Activated naive CD4-positive, alpha-beta T cell treated with anti-CD3 and anti-CD28 coated beads, Interleukin-2, amount 50 U/mL, for 72 hours (primary cell): Measurements from ENCODE around the gene MAGEF1. TPM values are rescaled to one million over a fixed set of nuclear protein-coding genes. Genes with fewer than 3 reads are reported as not detected.
A peak's percentile ranks its signal among the peaks of the same experiment; 100 is the strongest.
"Not testable (repeated sequence)": the region's sequence is repeated elsewhere in the genome, so short reads cannot be mapped to it uniquely, and the experiment has no call there.

ENCODE experiments used
- ATAC-seq, 2 donors: fragments of 150-1000 bp; cut with Tn5 transposase; 2 replicates each; pipeline ENCODE4 v1.10.0; 2021; ENCODE audit warnings: mild to moderate bottlenecking in 2 of 2, moderate library complexity in 2 of 2
- DNase-seq, 2 donors: peaks; one replicate each; pipeline ENCODE4 v3.0.0; 2021 to 2022; ENCODE audit warnings: low spot score in 2 of 2
- H3K27ac Mint-ChIP-seq, 2 donors: one replicate each; pipeline ENCODE4 v1.8.0; 2022; ENCODE audit warnings: mild to moderate bottlenecking in 2 of 2, mixed read lengths in 2 of 2
- H3K36me3 Mint-ChIP-seq, 2 donors: one replicate each; pipeline ENCODE4 v1.8.0; 2022; ENCODE audit warnings: mixed read lengths in 2 of 2
- H3K9me3 Mint-ChIP-seq, 2 donors: one replicate each; pipeline ENCODE4 v1.8.0; 2022; ENCODE audit warnings: mixed read lengths in 2 of 2
- total RNA-seq, 2 donors: library from RNA; stranded (reverse); gene quantifications; one replicate each; pipeline ENCODE4 v1.2.3, GENCODE V29; 2022

Gene MAGEF1
- total RNA-seq, 2 donors from 2014 or later: 5.3 to 15.7 TPM

GRCh38 chr3:184733971-184734608 is 22.2 kb upstream of the MAGEF1 start:
- H3K9me3 Mint-ChIP-seq: no peaks in the 10 kb centered on the region
- DNase-seq (no peak), ATAC-seq (no peak)
- no peak overlapping the region for H3K27ac Mint-ChIP-seq
- H3K36me3 Mint-ChIP-seq: no peaks in the 10 kb centered on the region

- Mint-ChIP-seq H3K9me3 (no peaks in the 10 kb centered on the region), H3K36me3 (no peaks in the 10 kb centered on the region), H3K27ac (no peak overlapping the region)
- ATAC-seq (no peak), DNase-seq (no peak)
Observed at GRCh38 chr3:184733181-184733580, 21.3 kb upstream of the MAGEF1 start.

GRCh38 chr3:184731786-184732537 is 20.1 kb upstream of the MAGEF1 start:
- Mint-ChIP-seq H3K9me3 (no peaks in the 10 kb centered on the region), H3K36me3 (no peaks in the 10 kb centered on the region), H3K27ac (no peak overlapping the region)
- ATAC-seq: no peak
- no peak for DNase-seq

GRCh38 chr3:184730924-184731323 is 19.1 kb upstream of the MAGEF1 start:
- no peaks in the 10 kb centered on the region for H3K36me3 Mint-ChIP-seq
- H3K27ac Mint-ChIP-seq: no peak overlapping the region
- no peaks in the 10 kb centered on the region for H3K9me3 Mint-ChIP-seq
- DNase-seq: no peak
- no peak for ATAC-seq

GRCh38 chr3:184729154-184729553 is 17.3 kb upstream of the MAGEF1 start:
- H3K27ac Mint-ChIP-seq, ATAC-seq, H3K36me3 Mint-ChIP-seq, H3K9me3 Mint-ChIP-seq, DNase-seq: not testable (repeated sequence)

GRCh38 chr3:184728010-184728527 is 16.2 kb upstream of the MAGEF1 start:
- Mint-ChIP-seq H3K36me3 (no peaks in the 10 kb centered on the region), H3K27ac (no peak overlapping the region), H3K9me3 (no peaks in the 10 kb centered on the region)
- no peak for DNase-seq
- no peak for ATAC-seq

- peak in 1 of 2 donors; percentile 46 for DNase-seq
- H3K36me3 Mint-ChIP-seq: no peaks in the 10 kb centered on the region
- ATAC-seq: peak; percentile 85 to 92
- H3K27ac Mint-ChIP-seq: no peak overlapping the region
- H3K9me3 Mint-ChIP-seq: no peaks in the 10 kb centered on the region
Observed at GRCh38 chr3:184727357-184728009, 15.6 kb upstream of the MAGEF1 start.

GRCh38 chr3:184726497-184726896 is 14.6 kb upstream of the MAGEF1 start:
- Mint-ChIP-seq H3K27ac (no peak overlapping the region), H3K36me3 (no peaks in the 10 kb centered on the region), H3K9me3 (no peaks in the 10 kb centered on the region)
- no peak for DNase-seq
- ATAC-seq: no peak

GRCh38 chr3:184725176-184725719 is 13.4 kb upstream of the MAGEF1 start:
- no peak overlapping the region for H3K27ac Mint-ChIP-seq
- no peaks in the 10 kb centered on the region for H3K36me3 Mint-ChIP-seq
- DNase-seq (no peak), ATAC-seq (no peak)
- H3K9me3 Mint-ChIP-seq: no peaks in the 10 kb centered on the region

- H3K9me3 Mint-ChIP-seq: no peaks in the 10 kb centered on the region
- H3K27ac Mint-ChIP-seq: no peak overlapping the region
- DNase-seq (no peak), ATAC-seq (no peak)
- no peaks in the 10 kb centered on the region for H3K36me3 Mint-ChIP-seq
Observed at GRCh38 chr3:184724699-184725098, 12.8 kb upstream of the MAGEF1 start.

GRCh38 chr3:184719709-184720108 is 7.8 kb upstream of the MAGEF1 start:
- Mint-ChIP-seq H3K9me3 (no peaks in the 10 kb centered on the region), H3K36me3 (no peaks in the 10 kb centered on the region), H3K27ac (no peak overlapping the region)
- DNase-seq (no peak), ATAC-seq (no peak)

- H3K27ac Mint-ChIP-seq: no peak overlapping the region
- no peak for DNase-seq
- no peak for ATAC-seq
- H3K9me3 Mint-ChIP-seq: no peaks in the 10 kb centered on the region
- H3K36me3 Mint-ChIP-seq: no peaks in the 10 kb centered on the region
Observed at GRCh38 chr3:184718431-184718830, 6.6 kb upstream of the MAGEF1 start.

GRCh38 chr3:184717399-184717983 is 5.6 kb upstream of the MAGEF1 start:
- ATAC-seq: no peak
- H3K36me3 Mint-ChIP-seq: no peaks in the 10 kb centered on the region
- no peaks in the 10 kb centered on the region for H3K9me3 Mint-ChIP-seq
- DNase-seq: no peak
- H3K27ac Mint-ChIP-seq: no peak overlapping the region

GRCh38 chr3:184716622-184717398 is 4.9 kb upstream of the MAGEF1 start:
- DNase-seq: no peak
- Mint-ChIP-seq H3K36me3 (no peaks in the 10 kb centered on the region), H3K9me3 (no peaks in the 10 kb centered on the region), H3K27ac (no peak overlapping the region)
- no peak for ATAC-seq

GRCh38 chr3:184715943-184716621 is 4.2 kb upstream of the MAGEF1 start:
- H3K36me3 Mint-ChIP-seq: peaks cover 4% of the 10 kb centered on the region in 2 donors
- H3K27ac Mint-ChIP-seq: no peak overlapping the region
- no peaks in the 10 kb centered on the region for H3K9me3 Mint-ChIP-seq
- DNase-seq (no peak), ATAC-seq (no peak)

GRCh38 chr3:184713521-184713920 is 1.7 kb upstream of the MAGEF1 start:
- Mint-ChIP-seq H3K9me3 (no peaks in the 10 kb centered on the region), H3K27ac (no peak overlapping the region), H3K36me3 (peaks cover 18 to 25% of the 10 kb centered on the region in 2 donors)
- ATAC-seq: no peak
- DNase-seq: no peak
